Erythroblast (primary cell): ENCODE measurements around the gene FARP2.

Experiments used
- GATA1 ChIP-seq: IDR thresholded peaks from 2 replicates; pipeline ENCODE4 v1.6.1; 2011; ENCODE audit warnings: low read depth, mild to moderate bottlenecking, control low read depth, low read length, moderate library complexity
- POLR2A ChIP-seq: IDR thresholded peaks from 2 replicates; pipeline ENCODE4 v1.6.1; 2011; ENCODE audit warnings: mild to moderate bottlenecking, low read length

GRCh38 chr2:241495172-241496002 lies 139.3 kb downstream of the FARP2 start:
- TF ChIP-seq POLR2A (no peak), GATA1 (no peak)
